ENCODE results near the gene STK32C. TPM values are rescaled to one million over a fixed set of nuclear protein-coding genes. Genes with fewer than 3 reads are reported as not detected.

STK32C gene
- total and polyA plus RNA-seq, 2 donors from 2014 or later, result 11.6 to 14.4 TPM

DNA sequence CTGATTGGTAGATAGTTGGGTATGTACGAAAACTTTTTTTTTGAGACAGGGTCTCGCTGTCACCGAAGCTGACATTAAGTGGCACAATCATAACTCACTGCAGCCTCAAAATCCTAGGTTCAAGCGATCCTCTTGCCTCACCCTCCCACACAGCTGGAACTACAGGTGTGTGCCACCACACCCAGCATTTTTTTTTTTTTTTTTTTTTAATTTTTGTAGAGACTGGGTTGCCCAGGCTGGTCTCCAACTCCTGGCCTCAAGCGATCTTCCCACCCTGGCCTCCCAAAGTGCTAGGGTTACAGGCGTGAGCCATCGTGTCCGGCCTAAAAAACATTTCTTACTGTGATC, 22.7 kb upstream of the STK32C start:
- Histone ChIP-seq H3K4me1 (ENCODE audit: control insufficient read depth in 2 of 3, insufficient read depth in 2 of 3, low read depth in 1 of 3, low read length in 3 of 3) (peaks cover 0 to 11% (median 4%) of the 10 kb centered on the region in 3 donors), H3K27ac (ENCODE audit: low read depth in 2 of 2, low read length in 2 of 2) (peak overlapping the region in 1 of 2 donors; percentile 40), H3K9ac (ENCODE audit: low read length in 3 of 3) (no peak overlapping the region), H3K27me3 (ENCODE audit: control insufficient read depth, insufficient read depth, low read length) (no peaks in the 10 kb centered on the region), H3K36me3 (ENCODE audit: control insufficient read depth in 2 of 3, insufficient read depth in 3 of 3, low read length in 3 of 3) (peaks cover 0 to 5% (median 0%) of the 10 kb centered on the region in 3 donors), H3K4me3 (ENCODE audit: low read length in 3 of 3) (peak overlapping the region; percentile 28 to 87 (median 28)), H3K9me3 (ENCODE audit: control insufficient read depth in 2 of 3, insufficient read depth in 1 of 3, low read length in 3 of 3) (no peaks in the 10 kb centered on the region)
- intact Hi-C loops (cut with DNase I), result no loop called here
- FAIRE-seq (no peak), DNase-seq (no peak)
- TF ChIP-seq, protein P1, sequence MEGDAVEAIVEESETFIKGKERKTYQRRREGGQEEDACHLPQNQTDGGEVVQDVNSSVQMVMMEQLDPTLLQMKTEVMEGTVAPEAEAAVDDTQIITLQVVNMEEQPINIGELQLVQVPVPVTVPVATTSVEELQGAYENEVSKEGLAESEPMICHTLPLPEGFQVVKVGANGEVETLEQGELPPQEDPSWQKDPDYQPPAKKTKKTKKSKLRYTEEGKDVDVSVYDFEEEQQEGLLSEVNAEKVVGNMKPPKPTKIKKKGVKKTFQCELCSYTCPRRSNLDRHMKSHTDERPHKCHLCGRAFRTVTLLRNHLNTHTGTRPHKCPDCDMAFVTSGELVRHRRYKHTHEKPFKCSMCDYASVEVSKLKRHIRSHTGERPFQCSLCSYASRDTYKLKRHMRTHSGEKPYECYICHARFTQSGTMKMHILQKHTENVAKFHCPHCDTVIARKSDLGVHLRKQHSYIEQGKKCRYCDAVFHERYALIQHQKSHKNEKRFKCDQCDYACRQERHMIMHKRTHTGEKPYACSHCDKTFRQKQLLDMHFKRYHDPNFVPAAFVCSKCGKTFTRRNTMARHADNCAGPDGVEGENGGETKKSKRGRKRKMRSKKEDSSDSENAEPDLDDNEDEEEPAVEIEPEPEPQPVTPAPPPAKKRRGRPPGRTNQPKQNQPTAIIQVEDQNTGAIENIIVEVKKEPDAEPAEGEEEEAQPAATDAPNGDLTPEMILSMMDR (IDR thresholded peaks at IDR 0.05; ENCODE audit: borderline replicate concordance, extremely low read depth, insufficient read depth), result no peak

DNA sequence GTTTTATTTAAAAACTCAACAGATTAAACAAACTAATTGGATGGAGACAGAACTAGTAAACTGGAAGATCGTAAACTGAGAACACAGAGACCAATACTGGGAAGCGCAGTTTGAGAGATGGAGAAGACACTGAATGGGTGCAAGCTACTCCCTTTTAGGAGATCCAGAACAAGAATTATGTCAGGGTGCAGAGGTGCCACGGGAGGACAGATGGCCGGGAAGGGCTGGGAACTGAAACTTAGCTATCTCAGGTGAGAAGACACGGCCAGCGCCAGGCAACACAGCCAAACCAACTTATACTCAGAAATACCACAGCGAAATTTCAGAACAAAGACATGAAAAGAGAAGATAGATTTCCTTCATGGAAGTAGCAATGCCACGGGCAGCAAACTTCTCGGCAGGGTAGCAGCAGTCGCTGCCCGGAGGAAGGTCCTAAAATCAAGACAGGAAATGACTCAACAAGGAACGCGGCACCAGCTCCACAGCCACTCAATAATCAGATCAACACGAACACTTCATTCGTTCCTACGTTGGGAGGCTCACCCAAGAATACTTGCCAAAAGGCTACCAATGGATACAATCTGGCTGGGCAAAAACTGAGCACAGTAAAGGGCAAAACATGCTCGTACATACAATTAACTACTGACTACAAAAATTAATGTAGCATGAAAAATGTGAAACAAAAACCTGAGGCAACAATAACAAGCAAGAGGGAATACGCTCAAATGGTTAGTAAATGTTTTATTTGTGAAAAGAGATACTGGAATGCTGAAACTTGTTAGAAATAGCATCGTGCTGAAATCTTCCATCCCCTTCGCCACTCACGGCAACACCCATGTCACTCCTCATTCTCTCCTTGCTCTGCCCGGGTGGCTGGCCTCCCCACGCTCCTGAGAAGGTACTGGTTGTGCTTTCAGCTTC, 22.1 kb upstream of the STK32C start:
- intact Hi-C loops (cut with DNase I), result no loop called here
- peaks cover 0 to 11% (median 4%) of the 10 kb centered on the region in 3 donors for H3K4me1 ChIP-seq (ENCODE audit: control insufficient read depth in 2 of 3, insufficient read depth in 2 of 3, low read depth in 1 of 3, low read length in 3 of 3)
- no peaks in the 10 kb centered on the region for H3K9me3 ChIP-seq (ENCODE audit: control insufficient read depth in 2 of 3, insufficient read depth in 1 of 3, low read length in 3 of 3)
- FAIRE-seq (no peak), DNase-seq (peak in 3 of 5 donors; percentile 45 to 80 (median 73))
- no peaks in the 10 kb centered on the region for H3K27me3 ChIP-seq (ENCODE audit: control insufficient read depth, insufficient read depth, low read length)
- peak overlapping the region; percentile 14 to 40 for H3K27ac ChIP-seq (ENCODE audit: low read depth in 2 of 2, low read length in 2 of 2)
- TF ChIP-seq, protein P1 (IDR thresholded peaks at IDR 0.05; ENCODE audit: borderline replicate concordance, extremely low read depth, insufficient read depth), result no peak
- H3K4me3 ChIP-seq (ENCODE audit: low read length in 3 of 3), result peak overlapping the region; percentile 28 to 35 (median 28)
- peaks cover 0 to 5% (median 0%) of the 10 kb centered on the region in 3 donors for H3K36me3 ChIP-seq (ENCODE audit: control insufficient read depth in 2 of 3, insufficient read depth in 3 of 3, low read length in 3 of 3)
- peak overlapping the region in 2 of 3 donors; percentile 4 to 60 for H3K9ac ChIP-seq (ENCODE audit: low read length in 3 of 3)

DNA sequence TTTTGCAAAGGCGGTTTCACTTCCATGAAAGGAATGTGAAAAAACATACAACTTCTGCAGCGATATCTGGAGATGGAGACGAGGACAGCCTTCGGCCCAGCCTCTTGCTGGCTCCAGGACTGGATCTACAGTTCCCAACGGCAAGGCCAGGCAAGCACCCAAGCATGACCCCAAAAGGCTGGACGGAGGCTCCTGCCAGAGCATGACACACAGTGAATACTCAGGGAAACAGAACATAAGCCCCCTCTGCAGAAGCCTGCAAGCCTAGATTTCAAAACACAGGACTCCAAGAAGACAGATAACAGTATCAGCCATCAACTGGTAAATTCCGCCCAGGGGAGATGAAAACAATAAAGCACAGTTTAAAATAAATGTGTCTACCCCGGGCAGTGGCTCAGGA, 21.0 kb upstream of the STK32C start:
- DNase-seq (peak in 1 of 5 donors; percentile 33), FAIRE-seq (no peak)
- Histone ChIP-seq H3K9ac (ENCODE audit: low read length in 3 of 3) (no peak overlapping the region), H3K36me3 (ENCODE audit: control insufficient read depth in 2 of 3, insufficient read depth in 3 of 3, low read length in 3 of 3) (peaks cover 0 to 5% (median 0%) of the 10 kb centered on the region in 3 donors), H3K4me3 (ENCODE audit: low read length in 3 of 3) (no peak overlapping the region), H3K27me3 (ENCODE audit: control insufficient read depth, insufficient read depth, low read length) (no peaks in the 10 kb centered on the region), H3K27ac (ENCODE audit: low read depth in 2 of 2, low read length in 2 of 2) (no peak overlapping the region), H3K9me3 (ENCODE audit: control insufficient read depth in 2 of 3, insufficient read depth in 1 of 3, low read length in 3 of 3) (no peaks in the 10 kb centered on the region), H3K4me1 (ENCODE audit: control insufficient read depth in 2 of 3, insufficient read depth in 2 of 3, low read depth in 1 of 3, low read length in 3 of 3) (peaks cover 0 to 11% (median 4%) of the 10 kb centered on the region in 3 donors)
- TF ChIP-seq, protein P1 (IDR thresholded peaks at IDR 0.05; ENCODE audit: borderline replicate concordance, extremely low read depth, insufficient read depth), result no peak
- intact Hi-C loops (cut with DNase I), result no loop called here
